Endothelial cell of umbilical vein (primary cell): ENCODE results near the gene CYP27C1. TPM values are rescaled to one million over a fixed set of nuclear protein-coding genes. Genes with fewer than 3 reads are reported as not detected.

Experiments
- BruUV-seq: library from RNA; stranded (reverse); fragments of 400-500 nt; replicated peaks from 2 replicates; lab custom pipeline; 2021; lab: Mats Ljungman, UMichigan
- CTCF ChIA-PET: fragments of 300-600, 350-600 bp; sonication (Branson Sonifier 250); formaldehyde crosslinking; loops from one replicate; lab custom pipeline; 2021; ENCODE audit warnings: antibody characterized with exemption, inconsistent platforms; lab: Charles Lee
- POLR2A ChIA-PET: fragments of 300-600, 350-600 bp; sonication (Branson Sonifier 250); formaldehyde crosslinking; loops from one replicate; lab custom pipeline; 2021; ENCODE audit warnings: antibody characterized with exemption, inconsistent platforms; lab: Charles Lee
- DNase-seq: peaks from one replicate; pipeline ENCODE4 v3.0.0-alpha.2; 2011; ENCODE audit warnings: low read depth, low spot score
- FAIRE-seq: peaks from 2 replicates; lab custom pipeline; 2011; peaks lifted over from hg19 to GRCh38; lab: Jason Lieb, UNC
- H2AFZ ChIP-seq: 2 replicates; pipeline ENCODE4 v1.6.0; 2012; ENCODE audit warnings: low read depth, low read length, control low read depth, inconsistent platforms
- H3K27ac ChIP-seq: 2 replicates; pipeline ENCODE4 v1.5.1; 2011; ENCODE audit warnings: low read depth, mild to moderate bottlenecking, control low read depth, low read length, moderate library complexity; ENCODE audit not compliant: insufficient read depth
- H3K27me3 ChIP-seq, 2 experiments: 2 replicates each; pipeline versions ENCODE4 v1.6.0 to v1.6.1; 2011; ENCODE audit warnings: low read length in 2 of 2, mixed read lengths in 1 of 2; ENCODE audit not compliant: control insufficient read depth in 2 of 2, insufficient read depth in 2 of 2
- H3K36me3 ChIP-seq, 2 experiments: 2 replicates in 1 of 2; 3 replicates in 1 of 2; pipeline ENCODE4 v1.5.1; 2011; ENCODE audit warnings: low read length in 2 of 2, mild to moderate bottlenecking in 1 of 2, moderate library complexity in 1 of 2; ENCODE audit not compliant: control insufficient read depth in 2 of 2, insufficient read depth in 2 of 2; ENCODE audit errors: extremely low read depth in 1 of 2
- H3K4me1 ChIP-seq: 3 replicates; pipeline ENCODE4 v1.5.1; 2011; ENCODE audit warnings: mild to moderate bottlenecking, low read length; ENCODE audit not compliant: control insufficient read depth, insufficient read depth; ENCODE audit errors: extremely low read depth
- H3K4me2 ChIP-seq: 2 replicates; pipeline ENCODE4 v1.6.1; 2011; ENCODE audit warnings: low read length, control low read depth, mixed read lengths; ENCODE audit not compliant: insufficient read depth
- H3K4me3 ChIP-seq, 3 experiments: fragments of 200-600 bp in 1 of 3; sonication (generic), shearing (Covaris generic) in 1 of 3; replicated peaks in 1 of 3; 2 replicates each; pipeline ENCODE4 v1.5.1; 2011 to 2016; ENCODE audit warnings: control low read depth in 3 of 3, low read length in 3 of 3, mild to moderate bottlenecking in 2 of 3, inconsistent platforms in 1 of 3, low read depth in 1 of 3, moderate library complexity in 1 of 3; ENCODE audit not compliant: insufficient read depth in 1 of 3
- H3K79me2 ChIP-seq: 2 replicates; pipeline ENCODE4 v1.6.0; 2012; ENCODE audit warnings: low read length, inconsistent platforms; ENCODE audit not compliant: control insufficient read depth, insufficient read depth
- H3K9ac ChIP-seq: replicated peaks from 2 replicates; pipeline ENCODE3; 2011; ENCODE audit warnings: low read length, control low read depth; ENCODE audit not compliant: insufficient read depth; ENCODE audit errors: extremely low read depth
- H3K9me1 ChIP-seq: replicated peaks from 3 replicates; pipeline ENCODE4 v1.6.0; 2011; ENCODE audit warnings: mild to moderate bottlenecking, low read length; ENCODE audit not compliant: control insufficient read depth, insufficient read depth; ENCODE audit errors: extremely low read depth
- H3K9me3 ChIP-seq: replicated peaks from 2 replicates; pipeline ENCODE4 v1.5.1; 2012; ENCODE audit warnings: low read length, inconsistent platforms; ENCODE audit not compliant: control insufficient read depth, insufficient read depth
- H4K20me1 ChIP-seq: replicated peaks from 2 replicates; pipeline ENCODE3; 2011; ENCODE audit warnings: mild to moderate bottlenecking, low read length; ENCODE audit not compliant: control insufficient read depth, insufficient read depth; ENCODE audit errors: extremely low read depth
- EZH2 ChIP-seq: IDR thresholded peaks from 2 replicates; pipeline ENCODE4 v1.6.1; 2012; ENCODE audit warnings: borderline replicate concordance, low read depth, mild to moderate bottlenecking, moderate library complexity, low read length, inconsistent platforms; ENCODE audit not compliant: severe bottlenecking
- FOS ChIP-seq: IDR thresholded peaks from 2 replicates; pipeline ENCODE4 v1.6.1; 2011; ENCODE audit warnings: mild to moderate bottlenecking, low read length, moderate library complexity, borderline replicate concordance; ENCODE audit not compliant: insufficient read depth
- POLR2AphosphoS5 ChIP-seq: IDR thresholded peaks from 2 replicates; pipeline ENCODE4 v1.6.1; 2012; ENCODE audit warnings: low read depth, mild to moderate bottlenecking, control low read depth, low read length, moderate library complexity; ENCODE audit not compliant: insufficient read depth
- dilution Hi-C: fragments of 300-500 bp; cut with MboI; formaldehyde crosslinking; loops from one replicate; pipeline ENCODE4 v1.15.0; 2019; ENCODE audit warnings: low sequenced_read_pairs; ENCODE audit not compliant: extremely low pct_ligation_motif_present
- intact Hi-C: fragments of 100-400 bp; cut with micrococcal nuclease; formaldehyde crosslinking; loops from one replicate; pipeline ENCODE4 v1.10.0; 2022
- polyA plus RNA-seq, 4 experiments: library from polyadenylated mRNA; depleted of rRNA in 3 of 4; stranded (reverse) in 3 of 4; unstranded in 1 of 4; fragments of >200 nt; gene quantifications; 2 replicates each; pipeline versions ENCODE4 v1.2.1 to v1.2.3, GENCODE V29; 2011 to 2012; ENCODE audit warnings: missing spikeins in 1 of 4
- total RNA-seq: library from RNA; stranded (reverse); gene quantifications from 2 replicates; pipeline ENCODE4 v1.2.3, GENCODE V29; 2021

The CYP27C1 gene
- total and polyA plus RNA-seq, 2 donors (not counting 3 experiments of a cell fraction or from before 2014, with no cell fraction given): not detected

DNA sequence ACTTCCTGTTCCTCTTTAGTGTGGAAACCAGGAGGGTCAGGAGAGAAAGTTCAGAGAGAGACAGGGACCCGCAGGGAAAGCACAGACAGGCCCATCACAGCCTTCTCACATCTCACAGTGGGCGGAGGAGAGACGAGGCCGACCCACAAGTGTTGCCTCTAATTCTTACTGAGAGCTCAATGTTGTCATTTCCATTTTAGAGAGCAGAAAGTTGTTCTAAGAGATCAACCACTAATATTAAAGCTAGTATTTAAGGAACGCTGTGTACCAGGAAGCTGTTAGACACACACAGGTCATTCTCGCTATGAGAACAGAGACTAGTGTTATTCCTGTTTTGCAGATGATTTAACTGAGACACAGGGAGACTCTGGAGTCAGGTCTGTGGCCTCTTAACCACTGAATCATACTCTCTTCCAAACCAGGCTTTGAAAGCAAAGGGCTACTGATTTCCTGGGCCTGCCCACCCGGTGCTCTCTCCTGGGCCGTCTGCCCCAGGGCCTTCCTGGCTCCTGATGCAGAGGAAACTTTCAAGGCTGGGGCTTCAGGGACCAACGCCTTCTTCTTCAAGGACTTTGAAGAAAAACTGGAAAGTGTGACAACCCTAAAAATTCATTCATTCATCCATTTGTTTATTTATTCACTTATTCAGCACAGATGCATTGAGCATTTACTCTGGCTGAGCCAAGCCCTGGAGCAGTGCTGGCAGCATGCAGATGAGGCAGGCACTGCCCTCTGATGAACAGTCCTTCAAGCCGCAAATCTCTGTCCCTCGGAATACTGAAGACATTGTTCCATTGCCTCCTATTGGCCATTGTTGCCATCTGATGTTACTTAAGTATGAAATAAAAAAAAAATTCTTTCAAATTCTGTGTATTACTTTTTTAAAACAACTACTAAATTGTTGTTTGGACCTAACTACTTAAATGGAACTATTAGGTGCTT is 76.0 kb downstream of the CYP27C1 start:
- Histone ChIP-seq H3K4me1 (peaks cover 24% of the 10 kb centered on the region), H3K9me1 (no peaks in the 10 kb centered on the region), H3K9me3 (no peaks in the 10 kb centered on the region), H3K27me3 (peaks cover 0 to 7% of the 10 kb centered on the region in 2 experiments), H3K4me2 (peak overlapping the region; percentile 46), H3K36me3 (no peaks in the 10 kb centered on the region), H4K20me1 (no peaks in the 10 kb centered on the region), H3K27ac (peak overlapping the region; percentile 24), H3K9ac (no peak overlapping the region), H3K79me2 (no peaks in the 10 kb centered on the region), H3K4me3 (no peak overlapping the region), H2AFZ (peak overlapping the region; percentile 88)
- intact Hi-C loops (loop anchor here (2.0 kb wide), 1 partner anchor 37 kb away; the partner anchor contains the start of gene BIN1), dilution Hi-C loops (no loop called here)
- DNase-seq (peak; percentile 32), FAIRE-seq (peak; percentile 75)
- BruUV-seq: no TSS peak
- ChIA-PET CTCF (interaction anchor here (1.0 to 3.7 kb wide), 4 partner anchors 10 to 76 kb away, joined by 3 to 18 read pairs (median 6); partner anchors contain the start of gene BIN1), POLR2A (no interaction called here)
- TF ChIP-seq EZH2: no peak
- TF ChIP-seq POLR2AphosphoS5: peak; percentile 39
- TF ChIP-seq FOS: peak; percentile 61
